HG02610 (cell line): ENCODE measurements around the gene WFDC5.
"Not testable (repeated sequence)": the region's sequence is repeated elsewhere in the genome, so short reads cannot be mapped to it uniquely, and the experiment has no call there.

Source experiments
- ATAC-seq: cut with Tn5 transposase; IDR thresholded peaks from one replicate; pipeline ENCODE4 v1.9.1; 2021; ENCODE audit warnings: mild to moderate bottlenecking, moderate library complexity; ENCODE audit not compliant: unreplicated experiment

WFDC5 gene

GRCh38 chr20:45090481-45090880 is 24.5 kb downstream of the WFDC5 start:
- ATAC-seq: no peak

- no peak for ATAC-seq
Measured at GRCh38 chr20:45088247-45088646, 26.7 kb downstream of the WFDC5 start.

- ATAC-seq: no peak
Measured at GRCh38 chr20:45087814-45088213, 27.2 kb downstream of the WFDC5 start.

- ATAC-seq: no peak
Measured at GRCh38 chr20:45087097-45087790, 27.7 kb downstream of the WFDC5 start.

GRCh38 chr20:45085867-45086266 is 29.1 kb downstream of the WFDC5 start:
- no peak for ATAC-seq

GRCh38 chr20:45085289-45085688 is 29.7 kb downstream of the WFDC5 start:
- no peak for ATAC-seq

- no peak for ATAC-seq
Measured at GRCh38 chr20:45083127-45083526, 31.8 kb downstream of the WFDC5 start.

GRCh38 chr20:45082468-45082867 is 32.5 kb downstream of the WFDC5 start:
- ATAC-seq: no peak

GRCh38 chr20:45080867-45081624 is 33.9 kb downstream of the WFDC5 start:
- no peak for ATAC-seq

- no peak for ATAC-seq
Measured at GRCh38 chr20:45077559-45077958, 37.4 kb downstream of the WFDC5 start.

GRCh38 chr20:45073221-45073620 is 41.8 kb downstream of the WFDC5 start:
- no peak for ATAC-seq

GRCh38 chr20:45072066-45072465 is 42.9 kb downstream of the WFDC5 start:
- no peak for ATAC-seq

GRCh38 chr20:45070932-45071632 is 43.9 kb downstream of the WFDC5 start:
- ATAC-seq: no peak

GRCh38 chr20:45069261-45069660 is 45.7 kb downstream of the WFDC5 start:
- no peak for ATAC-seq

- ATAC-seq: no peak
Measured at GRCh38 chr20:45067558-45067957, 47.4 kb downstream of the WFDC5 start.

GRCh38 chr20:45067087-45067486 is 47.9 kb downstream of the WFDC5 start:
- no peak for ATAC-seq

GRCh38 chr20:45066372-45066771 is 48.6 kb downstream of the WFDC5 start:
- ATAC-seq: no peak

GRCh38 chr20:45064812-45065211 is 50.2 kb downstream of the WFDC5 start:
- ATAC-seq: no peak

- ATAC-seq: not testable (repeated sequence)
Measured at GRCh38 chr20:45063107-45063506, 51.9 kb downstream of the WFDC5 start.

- no peak for ATAC-seq
Measured at GRCh38 chr20:45061244-45061643, 53.7 kb downstream of the WFDC5 start.

GRCh38 chr20:45060294-45060693 is 54.7 kb downstream of the WFDC5 start:
- no peak for ATAC-seq
